ENCODE data around the gene MUTYH. TPM values are rescaled to one million over a fixed set of nuclear protein-coding genes. Genes with fewer than 3 reads are reported as not detected.

The MUTYH gene
- total and polyA plus RNA-seq, 8 donors, result 11.6 to 88.7 (median 19.7) TPM

- Histone ChIP-seq H3K4me3 (no peak overlapping the region), H3K27ac (no peak overlapping the region), H3K27me3 (no peaks in the 10 kb centered on the region), H3K36me3 (peaks cover 0 to 11% (median 3%) of the 10 kb centered on the region in 4 donors), H3K4me1 (peaks cover 10 to 19% (median 13%) of the 10 kb centered on the region in 4 donors), H3K9me3 (no peaks in the 10 kb centered on the region)
- DNase-seq, result no peak
- 61 to 77% (median 70%) methylated on average over 4 of the region's 4 CpGs for WGBS, 5 donors
- intact Hi-C loops (cut with DNase I; ENCODE audit: low total_unique reads), result loop anchor here (5.0 kb wide), 1 partner anchor 136 kb away; the partner anchor contains the start of gene TESK2
- no peak for TF ChIP-seq POLR2A (IDR thresholded peaks at IDR 0.05)
Observed at GRCh38 chr1:45356186-45356585, 15.9 kb upstream of the MUTYH start.

- intact Hi-C loops (cut with DNase I; ENCODE audit: low total_unique reads), result loop anchor here (5.0 kb wide), 1 partner anchor 137 kb away; the partner anchor contains the start of gene TESK2
- no peak for DNase-seq
- no peaks in the 10 kb centered on the region for H3K27me3 ChIP-seq
- no peak overlapping the region for H3K4me3 ChIP-seq
- no peaks in the 10 kb centered on the region for H3K9me3 ChIP-seq
- WGBS, 5 donors, result 36 to 55% (median 53%) methylated on average over 2 of the region's 2 CpGs
- H3K4me1 ChIP-seq, result peaks cover 7 to 14% (median 8%) of the 10 kb centered on the region in 4 donors
- no peak overlapping the region for H3K27ac ChIP-seq
- peaks cover 0 to 11% (median 3%) of the 10 kb centered on the region in 4 donors for H3K36me3 ChIP-seq
- TF ChIP-seq POLR2AphosphoS5 (IDR thresholded peaks at IDR 0.05) (no peak), EP300 (IDR thresholded peaks at IDR 0.05) (no peak), POLR2A (IDR thresholded peaks at IDR 0.05) (no peak)
- TF ChIP-seq, protein P1, sequence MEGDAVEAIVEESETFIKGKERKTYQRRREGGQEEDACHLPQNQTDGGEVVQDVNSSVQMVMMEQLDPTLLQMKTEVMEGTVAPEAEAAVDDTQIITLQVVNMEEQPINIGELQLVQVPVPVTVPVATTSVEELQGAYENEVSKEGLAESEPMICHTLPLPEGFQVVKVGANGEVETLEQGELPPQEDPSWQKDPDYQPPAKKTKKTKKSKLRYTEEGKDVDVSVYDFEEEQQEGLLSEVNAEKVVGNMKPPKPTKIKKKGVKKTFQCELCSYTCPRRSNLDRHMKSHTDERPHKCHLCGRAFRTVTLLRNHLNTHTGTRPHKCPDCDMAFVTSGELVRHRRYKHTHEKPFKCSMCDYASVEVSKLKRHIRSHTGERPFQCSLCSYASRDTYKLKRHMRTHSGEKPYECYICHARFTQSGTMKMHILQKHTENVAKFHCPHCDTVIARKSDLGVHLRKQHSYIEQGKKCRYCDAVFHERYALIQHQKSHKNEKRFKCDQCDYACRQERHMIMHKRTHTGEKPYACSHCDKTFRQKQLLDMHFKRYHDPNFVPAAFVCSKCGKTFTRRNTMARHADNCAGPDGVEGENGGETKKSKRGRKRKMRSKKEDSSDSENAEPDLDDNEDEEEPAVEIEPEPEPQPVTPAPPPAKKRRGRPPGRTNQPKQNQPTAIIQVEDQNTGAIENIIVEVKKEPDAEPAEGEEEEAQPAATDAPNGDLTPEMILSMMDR (IDR thresholded peaks at IDR 0.05), result no peak
Observed at GRCh38 chr1:45355683-45356082, 15.4 kb upstream of the MUTYH start.

GRCh38 chr1:45354838-45355237 is 14.6 kb upstream of the MUTYH start:
- no peak overlapping the region for H3K4me3 ChIP-seq
- intact Hi-C loops (cut with DNase I; ENCODE audit: low total_unique reads), result loop anchor here (5.0 kb wide), 1 partner anchor 137 kb away; the partner anchor contains the start of gene TESK2
- peaks cover 0 to 5% (median under 1%) of the 10 kb centered on the region in 4 donors for H3K4me1 ChIP-seq
- no peaks in the 10 kb centered on the region for H3K27me3 ChIP-seq
- peaks cover 0 to 11% (median 3%) of the 10 kb centered on the region in 4 donors for H3K36me3 ChIP-seq
- H3K27ac ChIP-seq, result no peak overlapping the region
- 91 to 98% (median 96%) methylated on average over 4 of the region's 4 CpGs for WGBS, 5 donors
- TF ChIP-seq EP300 (IDR thresholded peaks at IDR 0.05) (no peak), POLR2AphosphoS5 (IDR thresholded peaks at IDR 0.05) (no peak), POLR2A (IDR thresholded peaks at IDR 0.05) (no peak)
- TF ChIP-seq, protein P1 (IDR thresholded peaks at IDR 0.05), result no peak
- no peak for DNase-seq
- H3K9me3 ChIP-seq, result no peaks in the 10 kb centered on the region

- 55 to 78% (median 69%) methylated on average over 2 of the region's 2 CpGs for WGBS, 5 donors
- intact Hi-C loops (cut with DNase I; ENCODE audit: low total_unique reads), result no loop called here
Observed at GRCh38 chr1:45353685-45354084, 13.4 kb upstream of the MUTYH start.

More at GRCh38 chr1:45353685-45354084, 13.4 kb upstream of the MUTYH start:
- Histone ChIP-seq H3K4me3 (no peak overlapping the region), H3K9me3 (no peaks in the 10 kb centered on the region), H3K27ac (no peak overlapping the region), H3K4me1 (peaks cover 0 to 13% (median 8%) of the 10 kb centered on the region in 4 donors), H3K27me3 (no peaks in the 10 kb centered on the region), H3K36me3 (peaks cover 0 to 11% (median 3%) of the 10 kb centered on the region in 4 donors)
- no peak for TF ChIP-seq POLR2AphosphoS5 (IDR thresholded peaks at IDR 0.05)
- no peak for TF ChIP-seq POLR2A (IDR thresholded peaks at IDR 0.05)
- no peak for TF ChIP-seq EP300 (IDR thresholded peaks at IDR 0.05)
- TF ChIP-seq, protein P1 (IDR thresholded peaks at IDR 0.05), result no peak
- no peak for DNase-seq

Measured in stomach (tissue), 9 donors.